GM10847 (cell line): ENCODE results near the gene AP4E1.

ENCODE experiments used
- POLR2A ChIP-seq: IDR thresholded peaks from 2 replicates; pipeline ENCODE4 v1.6.1; 2011; ENCODE audit not compliant: insufficient read length; ENCODE audit errors: extremely low read depth

The AP4E1 gene

GRCh38 chr15:50881121-50882048, 27.1 kb upstream of the AP4E1 start:
- no peak for TF ChIP-seq POLR2A

- no peak for TF ChIP-seq POLR2A
Observed at GRCh38 chr15:50883903-50884302, 24.6 kb upstream of the AP4E1 start.

GRCh38 chr15:50884540-50884939, 23.9 kb upstream of the AP4E1 start:
- TF ChIP-seq POLR2A, result no peak

DNA sequence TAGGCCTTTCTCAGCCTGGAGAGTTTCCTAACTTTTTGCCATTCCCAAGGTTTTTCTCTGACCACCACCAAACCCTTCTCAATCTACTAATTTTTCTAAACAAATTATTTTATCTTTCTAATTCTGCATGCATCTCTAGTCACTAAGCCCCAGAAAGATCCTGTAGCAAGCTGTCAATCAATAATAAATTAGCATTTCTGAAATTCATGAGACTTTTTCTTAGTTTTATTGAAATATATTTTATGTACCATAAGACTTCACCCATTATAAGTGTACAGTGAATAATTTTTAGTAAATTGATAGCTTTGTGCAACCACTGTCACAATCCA, 22.4 kb upstream of the AP4E1 start:
- TF ChIP-seq POLR2A, result no peak

DNA sequence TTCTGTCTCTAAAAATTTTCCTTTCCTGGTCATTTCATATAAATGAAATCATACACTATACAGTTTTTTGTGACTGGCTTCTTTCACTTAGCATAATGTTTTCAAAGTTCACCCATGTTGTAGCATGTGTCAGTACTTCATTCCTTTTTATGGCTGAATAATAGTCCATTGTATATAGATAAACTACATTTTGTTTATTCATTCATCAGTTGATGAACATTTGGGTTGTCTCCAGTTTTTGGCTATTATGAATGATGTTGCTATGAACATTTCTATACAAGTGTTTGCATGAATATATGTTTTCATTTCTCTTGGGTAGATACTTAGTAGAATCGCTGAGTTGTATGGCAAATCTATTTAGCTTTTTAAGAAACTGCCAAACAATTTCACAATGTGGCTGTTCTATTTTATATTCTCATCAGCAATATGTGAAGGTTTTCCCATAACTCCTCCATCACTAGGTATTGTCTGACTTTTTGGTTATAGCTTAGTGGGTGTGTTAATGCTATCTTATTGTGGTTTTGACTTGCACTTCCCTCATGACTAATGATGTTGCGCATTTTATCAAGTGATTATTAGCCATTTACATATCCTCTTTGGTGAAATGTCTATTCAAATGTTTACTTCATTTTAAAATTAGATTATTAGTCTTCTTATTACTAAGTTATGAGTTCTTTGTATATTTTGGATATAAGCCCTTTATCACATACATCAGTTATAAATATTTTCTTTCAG, 21.7 kb upstream of the AP4E1 start:
- no peak for TF ChIP-seq POLR2A

DNA sequence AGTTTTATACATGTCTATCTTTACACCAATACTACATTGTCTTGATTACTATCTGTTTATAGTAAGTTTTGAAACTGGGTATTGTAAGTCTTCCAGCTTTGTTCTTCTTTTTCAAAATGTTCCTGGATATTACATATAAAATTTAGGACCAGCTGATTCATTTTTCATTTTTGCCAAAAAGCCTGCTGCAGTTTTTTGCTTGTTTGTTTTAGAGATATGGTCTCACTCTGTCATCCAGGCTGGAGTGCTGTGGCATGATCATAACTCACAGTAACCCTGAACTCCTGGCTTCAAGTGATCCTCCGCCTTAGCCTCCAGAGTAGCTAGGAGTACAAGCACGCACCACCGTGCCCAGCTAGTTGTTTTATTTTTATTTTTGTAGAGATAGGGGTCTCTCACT, 20.4 kb upstream of the AP4E1 start:
- no peak for TF ChIP-seq POLR2A

- no peak for TF ChIP-seq POLR2A
Observed at GRCh38 chr15:50889589-50889988, 18.9 kb upstream of the AP4E1 start.

- no peak for TF ChIP-seq POLR2A
Observed at GRCh38 chr15:50890751-50891150, 17.7 kb upstream of the AP4E1 start.

GRCh38 chr15:50891159-50891558, 17.3 kb upstream of the AP4E1 start:
- TF ChIP-seq POLR2A, result no peak

DNA sequence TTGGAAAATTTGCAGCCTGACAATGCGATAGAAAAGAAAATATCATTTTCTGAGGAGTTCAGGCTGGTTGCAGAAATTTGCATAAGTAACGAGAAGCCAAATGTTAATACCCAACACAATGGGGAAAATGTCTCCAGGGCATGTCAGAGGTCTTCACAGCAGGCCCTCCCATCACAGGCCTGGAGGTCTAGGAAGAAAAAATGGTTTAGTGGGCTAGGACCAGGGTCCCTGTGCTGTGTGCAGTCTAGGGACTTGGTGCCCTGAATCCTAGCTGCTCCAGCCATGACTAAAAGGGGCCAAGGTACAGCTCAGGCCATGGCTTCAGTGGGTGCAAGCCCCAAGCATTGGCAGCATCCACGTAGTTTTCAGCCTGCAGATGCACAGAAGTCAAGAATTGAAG, 14.5 kb upstream of the AP4E1 start:
- no peak for TF ChIP-seq POLR2A

- TF ChIP-seq POLR2A, result no peak
Observed at GRCh38 chr15:50904211-50904610, 4.3 kb upstream of the AP4E1 start.

- TF ChIP-seq POLR2A, result no peak
Observed at GRCh38 chr15:50905055-50905454, 3.4 kb upstream of the AP4E1 start.

GRCh38 chr15:50906954-50907600, 1.4 kb upstream of the AP4E1 start:
- no peak for TF ChIP-seq POLR2A

DNA sequence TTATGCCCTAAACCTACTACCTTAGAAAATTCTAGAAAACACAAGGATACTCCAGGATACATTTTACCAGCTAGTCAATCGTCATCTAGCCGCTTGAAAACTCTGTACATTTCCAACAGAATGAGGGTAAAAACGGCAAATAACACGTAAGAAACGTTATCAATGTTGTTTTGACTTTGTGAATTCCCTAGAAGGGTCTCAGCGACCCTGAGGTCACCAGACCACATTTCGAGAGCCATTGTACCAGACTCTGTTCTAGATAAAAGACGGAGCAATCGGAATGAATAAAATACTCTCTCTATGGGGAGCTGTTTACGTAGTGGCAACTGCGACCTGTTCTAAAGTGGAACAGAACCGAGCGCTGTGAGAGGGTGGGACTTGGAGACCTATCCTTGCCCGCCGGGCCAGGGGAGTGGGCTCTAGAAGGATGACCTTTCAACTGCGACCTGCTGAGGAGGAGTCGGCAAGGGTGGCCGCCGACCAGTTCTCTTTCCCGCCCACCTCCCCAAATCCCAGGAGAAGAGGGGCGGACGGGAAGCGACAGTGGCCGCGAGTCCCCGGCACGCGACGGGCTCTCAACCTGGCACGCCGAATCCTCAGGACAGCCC, 778 bp upstream of the AP4E1 start:
- TF ChIP-seq POLR2A, result no peak

DNA sequence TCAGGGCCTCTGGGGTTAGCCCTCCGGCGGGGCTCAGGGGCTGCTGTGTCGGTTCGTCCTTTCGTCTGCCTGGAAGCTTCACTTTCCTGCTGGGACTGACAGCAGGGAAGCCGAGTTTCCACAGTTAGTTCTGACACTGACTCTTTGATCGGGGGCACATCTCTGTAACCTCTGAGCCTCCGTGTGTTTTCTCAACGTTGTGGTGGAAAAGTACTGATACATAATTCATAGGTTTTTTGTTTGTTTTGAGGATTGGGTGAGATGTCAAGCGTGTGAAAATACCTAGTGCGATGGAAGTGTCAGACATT, 481 bp downstream of the AP4E1 start:
- no peak for TF ChIP-seq POLR2A

GRCh38 chr15:50911001-50911400, 2.5 kb downstream of the AP4E1 start:
- no peak for TF ChIP-seq POLR2A

DNA sequence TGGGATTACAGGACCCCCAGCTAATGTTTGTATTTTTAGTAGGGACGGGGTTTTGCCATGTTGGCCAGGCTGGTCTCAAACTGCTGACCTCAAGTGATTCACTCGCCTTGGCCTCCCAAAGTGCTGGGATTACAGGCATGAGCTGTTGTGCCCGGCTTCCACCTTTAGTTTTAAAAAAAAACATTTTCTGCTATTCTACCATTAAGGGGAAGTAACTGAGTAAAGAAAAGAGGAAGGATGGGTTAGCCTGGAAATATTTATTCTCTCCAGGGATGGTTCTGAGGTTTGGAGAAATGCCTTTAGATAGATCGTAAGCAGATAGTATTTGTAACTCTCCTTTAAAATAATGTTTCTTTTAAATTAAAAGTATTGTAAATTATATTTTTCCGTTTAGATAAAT, 3.1 kb downstream of the AP4E1 start:
- TF ChIP-seq POLR2A, result no peak
